Neural progenitor cell (in vitro differentiated cells): ENCODE measurements around the gene TEX13B. TPM values are rescaled to one million over a fixed set of nuclear protein-coding genes. Genes with fewer than 3 reads are reported as not detected.

Source experiments
- DNase-seq: peaks from one replicate; pipeline ENCODE4 v3.0.0-alpha.2; 2016; ENCODE audit warnings: low spot score
- H2AFZ ChIP-seq: fragments of 200-600 bp; sonication (generic); replicated peaks from 2 replicates; pipeline ENCODE4 v1.6.1; 2016; ENCODE audit warnings: antibody characterized with exemption
- H3F3A ChIP-seq: fragments of 200-600 bp; sonication (generic); 2 replicates; pipeline ENCODE4 v1.6.1; 2016; ENCODE audit warnings: antibody characterized with exemption, low read depth
- H3K27ac ChIP-seq: fragments of 200-600 bp; sonication (generic); 2 replicates; pipeline ENCODE4 v1.5.1; 2016; ENCODE audit warnings: mild to moderate bottlenecking
- H3K27me3 ChIP-seq: fragments of 200-600 bp; sonication (generic); 2 replicates; pipeline ENCODE4 v1.6.1; 2016; ENCODE audit warnings: mild to moderate bottlenecking, moderate library complexity
- H3K36me3 ChIP-seq: fragments of 200-600 bp; sonication (generic); 2 replicates; pipeline ENCODE4 v1.5.1; 2016
- H3K4me1 ChIP-seq: fragments of 200-600 bp; sonication (generic); 2 replicates; pipeline ENCODE4 v1.6.1; 2016; ENCODE audit warnings: mixed run types
- H3K4me2 ChIP-seq: fragments of 200-600 bp; sonication (generic); 2 replicates; pipeline ENCODE4 v1.6.1; 2016
- H3K4me3 ChIP-seq: fragments of 200-600 bp; sonication (generic); 2 replicates; pipeline ENCODE4 v1.5.1; 2016
- H3K79me2 ChIP-seq: fragments of 200-600 bp; sonication (generic); 2 replicates; pipeline ENCODE4 v1.6.1; 2016; ENCODE audit warnings: low read depth
- H3K9ac ChIP-seq: fragments of 200-600 bp; sonication (generic); 2 replicates; pipeline ENCODE4 v1.6.1; 2016
- H3K9me3 ChIP-seq: fragments of 200-600 bp; sonication (generic); 2 replicates; pipeline ENCODE4 v1.5.1; 2016; ENCODE audit warnings: low read depth
- H4K20me1 ChIP-seq: fragments of 200-600 bp; sonication (generic); 2 replicates; pipeline ENCODE4 v1.6.1; 2016; ENCODE audit warnings: low read depth
- H3K27ac Mint-ChIP-seq: 3 replicates; pipeline ENCODE4 v1.8.0; 2021; ENCODE audit warnings: mixed read lengths
- H3K27me3 Mint-ChIP-seq: 2 replicates; pipeline ENCODE4 v1.8.0; 2022; ENCODE audit warnings: low read depth, mild to moderate bottlenecking, inconsistent platforms, moderate library complexity, mixed read lengths; ENCODE audit not compliant: insufficient read depth
- H3K36me3 Mint-ChIP-seq: 3 replicates; pipeline ENCODE4 v1.8.0; 2021; ENCODE audit warnings: mixed read lengths
- H3K4me1 Mint-ChIP-seq: 3 replicates; pipeline ENCODE4 v1.8.0; 2021; ENCODE audit warnings: mixed read lengths
- H3K4me3 Mint-ChIP-seq: 3 replicates; pipeline ENCODE4 v1.8.0; 2021; ENCODE audit warnings: mild to moderate bottlenecking, moderate library complexity, mixed read lengths
- H3K9me3 Mint-ChIP-seq: 3 replicates; pipeline ENCODE4 v1.8.0; 2020; ENCODE audit warnings: mixed read lengths
- CTCF ChIP-seq: fragments of 200-600 bp; sonication (generic); IDR thresholded peaks from 2 replicates; pipeline ENCODE4 v1.5.1; 2017; ENCODE audit warnings: antibody characterized with exemption, mild to moderate bottlenecking
- EZH2 ChIP-seq: fragments of 200-600 bp; sonication (generic); IDR thresholded peaks from 2 replicates; pipeline ENCODE4 v1.6.1; 2017; ENCODE audit warnings: antibody characterized with exemption, mild to moderate bottlenecking, moderate library complexity
- EZH2phosphoT487 ChIP-seq: fragments of 200-600 bp; sonication (generic); IDR thresholded peaks from 2 replicates; pipeline ENCODE4 v1.6.1; 2017; ENCODE audit warnings: antibody characterized with exemption
- total RNA-seq: library from RNA; depleted of rRNA; stranded (reverse); fragments of >200 nt; gene quantifications from 2 replicates; pipeline ENCODE4 v1.2.3, GENCODE V29; 2015; ENCODE audit warnings: low replicate concordance

Gene TEX13B
- total RNA-seq, 1 donor from 2014 or later, result not detected

GRCh38 chrX:107935200-107935599 is 47.0 kb downstream of the TEX13B start:
- no peaks in the 10 kb centered on the region for H3K4me1 ChIP-seq
- no peaks in the 10 kb centered on the region for H3K36me3 Mint-ChIP-seq
- no peak for DNase-seq
- peaks cover 4% of the 10 kb centered on the region for H3K9me3 Mint-ChIP-seq
- no peak overlapping the region for H3K4me3 ChIP-seq
- no peak overlapping the region for H3K4me3 Mint-ChIP-seq
- peak overlapping the region; percentile 73 for H3K4me2 ChIP-seq
- H3K9ac ChIP-seq, result no peak overlapping the region
- TF ChIP-seq EZH2phosphoT487 (no peak), CTCF (no peak)
- H3K9me3 ChIP-seq, result no peaks in the 10 kb centered on the region
- H2AFZ ChIP-seq, result no peak overlapping the region
- peaks cover 16% of the 10 kb centered on the region for H3K27me3 ChIP-seq
- peaks cover 5% of the 10 kb centered on the region for H3K27me3 Mint-ChIP-seq
- no peaks in the 10 kb centered on the region for H4K20me1 ChIP-seq
- H3K27ac ChIP-seq, result no peak overlapping the region
- H3K4me1 Mint-ChIP-seq, result no peaks in the 10 kb centered on the region
- H3K79me2 ChIP-seq, result no peaks in the 10 kb centered on the region
- no peaks in the 10 kb centered on the region for H3F3A ChIP-seq
- no peak overlapping the region for H3K27ac Mint-ChIP-seq
- H3K36me3 ChIP-seq, result no peaks in the 10 kb centered on the region

- Histone ChIP-seq H3K36me3 (no peaks in the 10 kb centered on the region), H3K4me2 (no peak overlapping the region), H3K9ac (no peak overlapping the region), H3K4me1 (no peaks in the 10 kb centered on the region), H3K27ac (no peak overlapping the region), H3K9me3 (no peaks in the 10 kb centered on the region), H3K79me2 (no peaks in the 10 kb centered on the region), H3K4me3 (no peak overlapping the region), H3K27me3 (peaks cover 16% of the 10 kb centered on the region), H4K20me1 (no peaks in the 10 kb centered on the region), H3F3A (no peaks in the 10 kb centered on the region), H2AFZ (no peak overlapping the region)
- no peak overlapping the region for H3K4me3 Mint-ChIP-seq
- H3K4me1 Mint-ChIP-seq, result no peaks in the 10 kb centered on the region
- peaks cover 3% of the 10 kb centered on the region for H3K27me3 Mint-ChIP-seq
- peaks cover 4% of the 10 kb centered on the region for H3K9me3 Mint-ChIP-seq
- TF ChIP-seq CTCF (no peak), EZH2 (no peak), EZH2phosphoT487 (no peak)
- no peak for DNase-seq
- H3K36me3 Mint-ChIP-seq, result no peaks in the 10 kb centered on the region
- H3K27ac Mint-ChIP-seq, result no peak overlapping the region
These were observed 47.9 kb downstream of the TEX13B start for GRCh38 chrX:107934262-107934661.

Other genes with a start within 250 kb of the TEX13B start
- 44.9 and 51.0 TPM in 2 replicates for gene TSC22D3, start 206.6 kb downstream of the TEX13B start, total RNA-seq
- gene NCBP2L, start 204.6 kb downstream of the TEX13B start, total RNA-seq, result not detected in 2 replicates
- 1.2 and 3.8 TPM in 2 replicates for gene MID2, start 156.5 kb downstream of the TEX13B start, total RNA-seq
- gene VSIG1, start 62.7 kb upstream of the TEX13B start, total RNA-seq, result 0.15 and 0.22 TPM in 2 replicates
- gene PSMD10, start 109.2 kb upstream of the TEX13B start, total RNA-seq, result 113 and 156 TPM in 2 replicates
- 4.5 and 6.5 TPM in 2 replicates for gene ATG4A, start 109.4 kb upstream of the TEX13B start, total RNA-seq